ENCODE measurements around the gene UBTD2.
"Not testable (repeated sequence)": the region's sequence is repeated elsewhere in the genome, so short reads cannot be mapped to it uniquely, and the experiment has no call there.

UBTD2 gene

DNA sequence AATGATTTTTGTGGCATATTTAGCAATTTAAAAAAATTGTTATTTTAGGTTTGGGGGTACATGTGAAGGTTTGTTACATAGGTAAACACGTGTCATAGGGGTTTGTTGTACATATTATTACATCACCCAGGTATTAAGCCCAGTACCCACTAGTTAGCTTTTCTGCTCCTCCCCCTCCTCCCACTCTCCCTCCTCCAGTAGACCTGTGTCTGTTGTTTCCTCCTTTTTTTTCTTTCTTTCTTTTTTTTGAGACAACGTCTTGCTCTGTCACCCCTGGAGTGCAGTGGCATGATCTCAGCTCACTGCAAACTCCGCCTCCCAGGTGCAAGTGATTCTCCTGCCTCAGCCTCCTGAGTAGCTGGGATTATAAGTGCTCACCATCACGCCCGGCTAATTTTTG is 8.3 kb upstream of the UBTD2 start:
- DNase-seq = not testable (repeated sequence)

DNA sequence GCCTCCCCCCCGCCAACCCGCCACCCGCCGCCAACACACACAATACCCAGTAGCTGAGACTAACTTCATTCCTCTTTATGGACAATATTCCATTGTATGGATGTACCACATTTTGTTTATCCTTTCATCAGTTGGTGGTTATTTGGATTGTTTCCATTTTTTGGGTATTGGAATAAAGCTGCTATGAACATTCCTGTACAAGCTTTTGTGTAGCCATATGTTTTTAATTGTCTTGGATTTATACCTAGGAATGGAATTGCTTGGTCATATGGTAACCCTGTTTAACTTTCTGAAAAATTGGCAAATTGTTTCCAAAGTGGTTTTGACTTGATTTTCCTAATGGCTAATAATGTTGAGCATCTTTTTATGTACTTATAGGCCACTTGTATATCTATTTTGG is 4.9 kb upstream of the UBTD2 start:
- DNase-seq = no peak

GRCh38 chr5:172287140-172287539 is 3.6 kb upstream of the UBTD2 start:
- not testable (repeated sequence) for DNase-seq

DNA sequence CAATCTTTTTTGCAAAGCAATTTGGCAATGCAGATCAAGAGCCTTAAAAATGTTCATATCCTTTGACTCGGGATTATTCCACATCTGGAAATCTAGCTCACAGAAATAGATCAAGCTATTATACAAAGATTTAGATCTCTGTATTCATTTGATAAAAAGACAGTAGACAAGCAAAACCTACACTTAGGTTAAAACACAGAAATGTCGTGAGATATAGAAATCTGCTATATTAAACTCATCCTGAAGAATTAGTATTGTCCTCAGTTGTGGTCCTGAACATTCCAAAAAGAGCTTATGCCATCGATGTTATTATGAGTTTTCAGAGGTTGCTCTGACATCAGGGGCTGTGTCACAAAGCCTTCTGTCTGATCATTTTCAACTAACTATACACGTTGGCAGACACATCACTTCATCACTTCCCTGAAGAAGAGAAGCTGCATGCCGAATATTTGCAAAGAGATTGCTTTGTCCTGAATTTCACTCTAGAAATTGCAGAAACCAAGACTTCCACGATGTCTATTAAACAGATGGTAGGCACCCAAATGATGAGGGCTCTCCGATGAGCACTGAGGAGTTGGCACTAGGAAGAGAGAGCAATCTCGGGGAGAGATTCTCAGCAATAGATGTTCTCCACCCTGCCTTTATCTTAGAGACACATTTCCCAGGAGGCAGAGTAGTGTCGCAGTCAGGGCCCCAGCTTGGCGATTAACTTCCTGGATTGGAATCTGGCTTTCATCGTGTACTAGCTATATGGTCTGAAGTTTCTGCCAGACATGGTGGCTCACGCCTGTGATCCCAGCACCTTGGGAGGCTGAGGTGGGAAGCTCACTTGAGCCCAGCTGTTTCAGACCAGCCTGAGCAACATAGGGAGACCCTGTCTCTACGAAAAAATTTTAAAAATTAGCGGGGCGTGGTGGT is 1.9 kb upstream of the UBTD2 start:
- DNase-seq = peak; percentile 9

- DNase-seq = peak; percentile 80
Observed at GRCh38 chr5:172284611-172284980, 1.0 kb upstream of the UBTD2 start.

GRCh38 chr5:172283862-172284610 is 472 bp upstream of the UBTD2 start:
- DNase-seq = peak; percentile 64

GRCh38 chr5:172282272-172283019 is 1.1 kb downstream of the UBTD2 start:
- DNase-seq = no peak

- no peak for DNase-seq
Observed at GRCh38 chr5:172281346-172281745, 2.2 kb downstream of the UBTD2 start.

DNA sequence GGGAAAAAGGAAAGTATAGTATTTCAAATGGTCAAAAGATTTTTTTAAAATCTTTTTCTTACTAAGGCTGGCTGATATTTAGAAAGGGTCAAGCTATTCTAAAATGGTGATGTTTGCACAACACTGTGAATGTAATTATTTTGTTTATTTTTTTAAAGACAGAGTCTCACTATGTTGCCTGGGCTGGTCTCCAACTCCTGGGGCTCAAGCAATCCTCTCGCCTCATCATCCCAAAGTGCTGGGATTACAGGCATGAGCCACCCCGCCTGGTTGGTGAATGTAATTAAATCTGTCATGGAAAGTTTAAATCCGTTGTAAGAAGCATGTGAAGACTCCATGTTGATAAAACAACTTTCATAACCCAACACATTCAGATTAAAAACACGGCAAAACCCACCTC is 2.6 kb downstream of the UBTD2 start:
- DNase-seq = no peak

DNA sequence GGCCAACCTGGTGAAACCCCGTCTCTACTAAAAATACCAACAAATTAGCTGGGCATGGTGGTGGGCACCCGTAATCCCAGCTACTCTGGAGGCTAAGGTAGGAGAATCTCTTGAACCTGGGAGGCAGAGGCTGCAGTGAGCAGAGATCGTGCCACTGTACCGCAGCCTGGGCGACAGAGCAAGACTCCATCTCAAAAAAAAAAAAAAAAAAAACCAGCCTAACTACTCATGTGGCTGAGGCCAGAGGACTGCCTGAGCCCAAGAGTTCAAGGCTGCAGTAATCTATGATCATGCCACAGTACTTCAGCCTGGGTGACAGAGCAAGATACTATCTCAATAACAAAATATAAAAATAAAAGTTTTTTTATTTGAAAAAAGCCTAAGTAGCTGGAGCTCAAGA is 3.2 kb downstream of the UBTD2 start:
- no peak for DNase-seq

DNA sequence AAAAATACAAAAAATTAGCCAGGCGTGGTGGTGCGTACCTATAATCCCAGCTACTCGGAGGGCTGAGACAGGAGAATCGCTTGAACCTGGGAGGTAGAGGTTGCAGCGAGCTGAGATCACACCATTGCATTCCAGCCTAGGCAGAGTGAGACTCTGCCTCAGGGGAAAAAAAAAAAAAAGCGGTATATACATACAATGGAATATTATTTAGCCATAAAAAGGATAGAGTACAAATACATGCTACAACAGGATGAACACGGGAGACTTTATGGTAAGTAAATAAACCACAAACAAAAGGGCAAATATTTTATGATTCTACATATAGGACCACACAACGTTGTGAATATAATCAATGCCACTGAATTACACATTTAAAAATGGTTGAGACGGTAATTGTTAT is 5.2 kb downstream of the UBTD2 start:
- no peak for DNase-seq

GRCh38 chr5:172276214-172276613 is 7.3 kb downstream of the UBTD2 start:
- DNase-seq = no peak

GRCh38 chr5:172274951-172275753 is 8.4 kb downstream of the UBTD2 start:
- no peak for DNase-seq

- no peak for DNase-seq
Observed at GRCh38 chr5:172267943-172268342, 15.6 kb downstream of the UBTD2 start.

DNA sequence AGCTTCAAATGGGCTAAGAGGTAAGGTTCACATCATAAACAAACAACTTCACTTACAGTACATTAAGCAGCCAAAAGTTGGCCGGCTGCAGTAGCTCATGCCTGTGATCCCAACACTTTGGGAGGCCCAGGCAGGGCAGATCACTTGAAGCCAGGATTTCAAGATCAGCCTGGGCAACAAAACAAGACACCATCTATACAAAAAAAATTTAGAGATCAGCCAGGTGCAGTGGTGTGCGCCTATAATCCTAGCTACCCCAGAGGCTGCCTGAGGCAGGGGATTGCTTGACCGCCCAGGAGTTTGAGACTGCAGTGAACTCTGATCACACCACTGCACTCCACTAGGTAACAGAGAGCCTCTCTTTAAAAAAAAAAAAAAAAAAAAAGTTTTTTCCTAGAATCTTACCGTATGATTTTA is 16.9 kb downstream of the UBTD2 start:
- DNase-seq = no peak

DNA sequence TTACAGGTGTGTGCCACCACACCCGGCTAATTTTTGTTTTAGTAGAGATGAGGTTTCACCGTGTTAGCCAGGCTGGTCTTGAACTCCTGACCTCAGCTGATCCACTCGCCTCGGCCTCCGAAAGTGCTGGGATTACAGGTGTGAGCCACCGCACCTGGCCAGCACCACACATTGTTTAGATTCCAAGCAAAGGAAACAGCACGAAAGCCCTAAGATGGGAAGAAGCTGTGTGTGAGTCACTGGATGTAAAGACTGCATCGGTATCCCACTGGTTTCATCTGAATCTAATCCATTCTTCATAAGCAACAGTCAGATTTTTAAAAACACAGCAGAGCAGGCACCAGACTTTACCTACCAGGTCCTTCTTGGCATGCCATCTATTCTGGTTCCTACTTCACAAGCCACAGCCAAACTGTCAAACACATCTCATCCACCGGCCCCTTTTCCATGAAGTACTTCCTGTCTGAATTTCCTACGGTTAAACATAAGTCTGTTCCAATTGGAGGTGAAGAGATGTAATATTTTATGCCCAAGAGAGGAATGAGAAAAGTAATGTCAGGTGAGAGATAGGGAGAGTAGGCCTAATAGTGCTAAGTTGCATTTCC is 17.4 kb downstream of the UBTD2 start:
- no peak for DNase-seq

GRCh38 chr5:172264815-172265395 is 18.7 kb downstream of the UBTD2 start:
- no peak for DNase-seq

DNA sequence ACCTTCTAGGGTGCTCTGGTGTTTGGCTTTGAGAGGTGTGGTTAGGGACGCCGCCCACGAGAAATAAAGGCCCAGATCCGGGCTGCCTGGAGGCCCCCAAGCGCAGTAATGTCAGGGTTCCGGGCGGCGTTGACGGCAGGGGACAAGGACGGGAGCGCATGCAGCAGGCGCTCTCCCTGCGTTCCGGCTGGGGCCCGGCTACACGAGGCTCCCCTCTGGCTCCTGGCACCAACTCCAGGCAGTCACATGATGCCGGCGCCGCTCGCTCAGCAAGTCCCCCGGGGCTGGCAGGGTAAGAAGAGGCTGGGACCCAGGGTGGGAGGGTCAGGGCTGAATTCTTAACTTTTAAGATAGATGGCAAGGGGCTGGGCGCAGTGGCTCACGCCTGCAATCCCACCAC is 28.1 kb downstream of the UBTD2 start:
- no peak for DNase-seq

- no peak for DNase-seq
Observed at GRCh38 chr5:172252501-172252900, 31.1 kb downstream of the UBTD2 start.

DNA sequence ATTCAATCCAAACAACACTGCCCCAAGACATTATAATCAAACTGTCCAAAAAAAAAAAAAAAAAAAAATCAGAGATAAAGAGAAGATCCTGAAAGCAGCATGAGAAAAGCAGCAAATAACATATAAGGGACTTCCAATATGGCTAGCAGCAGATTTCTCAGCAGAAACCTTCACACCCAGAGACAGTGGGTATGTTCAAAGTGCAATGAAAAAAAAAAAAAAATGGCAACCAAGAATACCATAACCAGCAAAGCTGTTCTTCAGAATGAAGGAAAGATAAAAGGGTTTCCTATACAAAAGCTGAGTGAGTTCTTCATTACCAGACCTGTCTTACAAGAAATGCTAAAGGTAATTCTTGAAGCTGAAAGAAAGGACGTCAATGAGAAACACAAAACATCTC is 32.1 kb downstream of the UBTD2 start:
- DNase-seq = no peak

GRCh38 chr5:172248637-172249036 is 34.9 kb downstream of the UBTD2 start:
- DNase-seq = no peak

DNA sequence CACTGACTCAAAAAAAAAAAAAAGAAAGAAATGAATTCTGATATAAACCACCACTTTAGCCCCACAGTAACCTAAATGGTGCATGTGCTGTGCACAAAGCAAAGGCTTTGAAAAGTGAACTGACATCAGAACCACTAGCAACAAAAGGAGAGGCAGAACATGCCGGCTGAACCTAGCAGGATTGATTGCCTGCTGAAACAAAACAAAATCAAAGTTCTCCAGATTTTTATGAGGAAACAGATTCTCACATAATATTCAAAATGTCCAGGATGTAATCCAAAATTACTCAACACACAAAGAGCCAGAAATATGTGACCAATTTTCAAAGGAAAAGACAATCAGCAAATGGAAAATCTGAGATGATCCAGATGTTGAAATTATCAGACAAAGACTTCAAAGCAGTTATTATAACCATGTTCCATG is 37.9 kb downstream of the UBTD2 start:
- DNase-seq = no peak

Measured in hematopoietic multipotent progenitor cell treated with erythropoietin and hydrocortisone succinate and interleukin-3 and kit ligand, for 6 days (in vitro differentiated cells).